Measurements from ENCODE around the gene MARCHF4. TPM values are rescaled to one million over a fixed set of nuclear protein-coding genes. Genes with fewer than 3 reads are reported as not detected.

The MARCHF4 gene
- total RNA-seq, 1 donor from 2014 or later: not detected

GRCh38 chr2:216399621-216400020 is 27.3 kb upstream of the MARCHF4 start:
- intact Hi-C loops (cut with DNase I): no loop called here
- Histone ChIP-seq H3K27me3 (no peaks in the 10 kb centered on the region), H3K9me3 (no peaks in the 10 kb centered on the region), H3K27ac (no peak overlapping the region), H3K36me3 (no peaks in the 10 kb centered on the region), H3K4me1 (no peaks in the 10 kb centered on the region), H3K4me3 (no peak overlapping the region)
- no peak for TF ChIP-seq CTCF (IDR thresholded peaks at IDR 0.05)
- DNase-seq (ENCODE audit: low spot score in 2 of 2): no peak

GRCh38 chr2:216394881-216395280 is 22.6 kb upstream of the MARCHF4 start:
- Histone ChIP-seq H3K36me3 (no peaks in the 10 kb centered on the region), H3K27me3 (no peaks in the 10 kb centered on the region), H3K4me1 (no peaks in the 10 kb centered on the region), H3K9me3 (no peaks in the 10 kb centered on the region), H3K27ac (no peak overlapping the region), H3K4me3 (no peak overlapping the region)
- TF ChIP-seq CTCF (IDR thresholded peaks at IDR 0.05): no peak
- DNase-seq (ENCODE audit: low spot score in 2 of 2): no peak
- intact Hi-C loops (cut with DNase I): no loop called here

GRCh38 chr2:216392945-216393840 is 20.9 kb upstream of the MARCHF4 start:
- no peak overlapping the region for H3K4me3 ChIP-seq
- no peak for DNase-seq (ENCODE audit: low spot score in 2 of 2)
- H3K4me1 ChIP-seq: no peaks in the 10 kb centered on the region
- H3K9me3 ChIP-seq: no peaks in the 10 kb centered on the region
- no peaks in the 10 kb centered on the region for H3K36me3 ChIP-seq
- no peaks in the 10 kb centered on the region for H3K27me3 ChIP-seq
- TF ChIP-seq CTCF (IDR thresholded peaks at IDR 0.05): no peak
- H3K27ac ChIP-seq: no peak overlapping the region
- intact Hi-C loops (cut with DNase I): no loop called here

DNA sequence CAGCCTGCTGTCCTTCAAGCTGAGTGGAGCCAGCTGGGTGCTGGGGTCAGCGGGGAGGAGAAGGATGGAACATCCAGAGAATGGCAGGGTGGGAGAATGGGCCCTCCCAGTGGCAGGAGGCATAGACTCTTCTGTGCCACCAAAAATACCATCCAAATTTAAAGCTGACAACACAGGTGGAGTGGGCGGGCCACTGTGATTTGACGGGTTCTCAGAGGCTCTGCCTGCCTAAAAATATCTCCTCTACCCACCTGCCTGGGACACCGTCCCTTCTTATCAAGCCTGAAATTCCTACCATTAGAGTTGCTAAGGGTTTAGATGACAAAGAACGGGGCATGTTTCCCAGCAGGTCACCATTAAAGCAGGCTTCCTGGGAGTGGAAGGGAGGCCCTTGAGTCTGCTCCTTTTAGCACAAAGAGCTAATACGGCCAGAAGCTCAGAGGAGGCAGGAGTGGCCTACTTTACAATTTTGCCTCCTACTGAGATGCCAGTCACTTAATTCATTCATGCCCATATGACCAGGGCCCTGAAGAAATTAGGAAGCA is 19.8 kb upstream of the MARCHF4 start:
- Histone ChIP-seq H3K4me3 (no peak overlapping the region), H3K9me3 (no peaks in the 10 kb centered on the region), H3K4me1 (no peaks in the 10 kb centered on the region), H3K36me3 (no peaks in the 10 kb centered on the region), H3K27ac (no peak overlapping the region), H3K27me3 (no peaks in the 10 kb centered on the region)
- intact Hi-C loops (cut with DNase I): no loop called here
- no peak for TF ChIP-seq CTCF (IDR thresholded peaks at IDR 0.05)
- DNase-seq (ENCODE audit: low spot score in 2 of 2): no peak

- no peaks in the 10 kb centered on the region for H3K36me3 ChIP-seq
- H3K27me3 ChIP-seq: no peaks in the 10 kb centered on the region
- H3K4me3 ChIP-seq: no peak overlapping the region
- no peaks in the 10 kb centered on the region for H3K9me3 ChIP-seq
- TF ChIP-seq CTCF (IDR thresholded peaks at IDR 0.05): no peak
- no peak for DNase-seq (ENCODE audit: low spot score in 2 of 2)
- H3K4me1 ChIP-seq: no peaks in the 10 kb centered on the region
- no peak overlapping the region for H3K27ac ChIP-seq
- intact Hi-C loops (cut with DNase I): no loop called here
These were observed 19.1 kb upstream of the MARCHF4 start for GRCh38 chr2:216391401-216391800.

All from ascending aorta (tissue), 2 donors.